Astrocyte (in vitro differentiated cells and primary cell): ENCODE measurements around the gene PPP1R9A. TPM values are rescaled to one million over a fixed set of nuclear protein-coding genes. Genes with fewer than 3 reads are reported as not detected.

Experiments
- DNase-seq: peaks from one replicate; pipeline ENCODE4 v3.0.0-alpha.2; 2010; ENCODE audit warnings: low read depth
- FAIRE-seq: peaks from 2 replicates; lab custom pipeline; 2011; peaks lifted over from hg19 to GRCh38; lab: Jason Lieb, UNC
- H2AFZ ChIP-seq: 2 replicates; pipeline ENCODE4 v1.6.0; 2012; ENCODE audit warnings: low read depth, low read length, inconsistent platforms
- H3K27ac ChIP-seq: 2 replicates; pipeline ENCODE4 v1.5.1; 2011; ENCODE audit warnings: low read depth, low read length, inconsistent platforms
- H3K27me3 ChIP-seq: 2 replicates; pipeline ENCODE4 v1.6.0; 2011; ENCODE audit warnings: low read length, inconsistent platforms; ENCODE audit not compliant: insufficient read depth
- H3K36me3 ChIP-seq: 2 replicates; pipeline ENCODE4 v1.5.1; 2011; ENCODE audit warnings: low read length, inconsistent platforms; ENCODE audit not compliant: insufficient read depth
- H3K4me1 ChIP-seq: 2 replicates; pipeline ENCODE4 v1.5.1; 2011; ENCODE audit warnings: low read length, inconsistent platforms; ENCODE audit not compliant: insufficient read depth
- H3K4me2 ChIP-seq: 2 replicates; pipeline ENCODE4 v1.6.0; 2012; ENCODE audit warnings: low read length, inconsistent platforms
- H3K4me3 ChIP-seq: 2 replicates; pipeline ENCODE4 v1.5.1; 2011; ENCODE audit warnings: low read depth, mild to moderate bottlenecking, low read length, inconsistent platforms; ENCODE audit not compliant: insufficient read depth
- H3K79me2 ChIP-seq: 2 replicates; pipeline ENCODE4 v1.6.0; 2012; ENCODE audit warnings: mild to moderate bottlenecking, low read length, inconsistent platforms; ENCODE audit not compliant: insufficient read depth
- H3K9ac ChIP-seq: 2 replicates; pipeline ENCODE4 v1.6.0; 2012; ENCODE audit warnings: mild to moderate bottlenecking, low read length, inconsistent platforms
- H3K9me3 ChIP-seq: 2 replicates; pipeline ENCODE4 v1.5.1; 2012; ENCODE audit warnings: low read depth, mild to moderate bottlenecking, low read length, inconsistent platforms; ENCODE audit not compliant: insufficient read depth
- H4K20me1 ChIP-seq: 2 replicates; pipeline ENCODE4 v1.6.0; 2012; ENCODE audit warnings: low read length, inconsistent platforms; ENCODE audit not compliant: insufficient read depth
- H3K27ac Mint-ChIP-seq: one replicate; pipeline ENCODE4 v1.8.0; 2021; ENCODE audit warnings: mild to moderate bottlenecking, mixed read lengths; ENCODE audit not compliant: unreplicated experiment
- H3K27me3 Mint-ChIP-seq: one replicate; pipeline ENCODE4 v1.8.0; 2021; ENCODE audit warnings: low read depth, mixed read lengths; ENCODE audit not compliant: unreplicated experiment
- H3K36me3 Mint-ChIP-seq: one replicate; pipeline ENCODE4 v1.8.0; 2021; ENCODE audit warnings: low read depth, mixed read lengths; ENCODE audit not compliant: unreplicated experiment
- H3K4me1 Mint-ChIP-seq: one replicate; pipeline ENCODE4 v1.8.0; 2021; ENCODE audit warnings: low read depth, mixed read lengths; ENCODE audit not compliant: unreplicated experiment
- H3K4me3 Mint-ChIP-seq: one replicate; pipeline ENCODE4 v1.8.0; 2021; ENCODE audit warnings: mild to moderate bottlenecking, moderate library complexity, mixed read lengths; ENCODE audit not compliant: unreplicated experiment
- H3K9me3 Mint-ChIP-seq: one replicate; pipeline ENCODE4 v1.8.0; 2021; ENCODE audit warnings: mild to moderate bottlenecking, mixed read lengths; ENCODE audit not compliant: unreplicated experiment
- EZH2 ChIP-seq: IDR thresholded peaks from 2 replicates; pipeline ENCODE4 v1.6.1; 2012; ENCODE audit warnings: mild to moderate bottlenecking, low read length, inconsistent platforms; ENCODE audit not compliant: insufficient read depth
- total RNA-seq: library from RNA; stranded (reverse); gene quantifications from 2 replicates; pipeline ENCODE4 v1.2.1, GENCODE V29; 2021
- TF ChIP-seq, protein P1 (sequence below): IDR thresholded peaks from 2 replicates; pipeline ENCODE4 v1.5.1; 2011; ENCODE audit warnings: low read depth, mild to moderate bottlenecking, inconsistent platforms, low read length, moderate library complexity; ENCODE audit not compliant: insufficient read depth

Gene PPP1R9A
- total RNA-seq, 1 donor from 2014 or later = 7.5 TPM

DNA sequence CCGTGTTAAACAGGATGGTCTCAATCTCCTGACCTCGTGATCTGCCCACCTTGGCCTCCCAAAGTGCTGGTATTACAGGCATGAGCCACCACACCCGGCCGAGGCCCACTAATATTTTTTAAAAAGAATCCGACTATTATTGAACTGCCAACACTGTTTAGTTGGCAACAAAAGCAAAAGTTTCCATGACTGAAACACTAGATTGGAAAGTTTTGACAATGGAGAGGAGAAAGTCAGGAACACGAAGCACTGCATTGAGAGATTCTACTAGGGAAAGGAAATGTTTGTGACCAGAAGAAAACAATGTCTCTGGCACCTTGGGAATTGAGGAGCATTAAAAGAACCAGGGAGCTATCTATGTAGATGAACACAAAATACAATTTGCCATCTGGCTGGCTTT is 13.7 kb upstream of the PPP1R9A start:
- FAIRE-seq = no peak
- TF ChIP-seq, protein P1, sequence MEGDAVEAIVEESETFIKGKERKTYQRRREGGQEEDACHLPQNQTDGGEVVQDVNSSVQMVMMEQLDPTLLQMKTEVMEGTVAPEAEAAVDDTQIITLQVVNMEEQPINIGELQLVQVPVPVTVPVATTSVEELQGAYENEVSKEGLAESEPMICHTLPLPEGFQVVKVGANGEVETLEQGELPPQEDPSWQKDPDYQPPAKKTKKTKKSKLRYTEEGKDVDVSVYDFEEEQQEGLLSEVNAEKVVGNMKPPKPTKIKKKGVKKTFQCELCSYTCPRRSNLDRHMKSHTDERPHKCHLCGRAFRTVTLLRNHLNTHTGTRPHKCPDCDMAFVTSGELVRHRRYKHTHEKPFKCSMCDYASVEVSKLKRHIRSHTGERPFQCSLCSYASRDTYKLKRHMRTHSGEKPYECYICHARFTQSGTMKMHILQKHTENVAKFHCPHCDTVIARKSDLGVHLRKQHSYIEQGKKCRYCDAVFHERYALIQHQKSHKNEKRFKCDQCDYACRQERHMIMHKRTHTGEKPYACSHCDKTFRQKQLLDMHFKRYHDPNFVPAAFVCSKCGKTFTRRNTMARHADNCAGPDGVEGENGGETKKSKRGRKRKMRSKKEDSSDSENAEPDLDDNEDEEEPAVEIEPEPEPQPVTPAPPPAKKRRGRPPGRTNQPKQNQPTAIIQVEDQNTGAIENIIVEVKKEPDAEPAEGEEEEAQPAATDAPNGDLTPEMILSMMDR = no peak
- no peak for TF ChIP-seq EZH2
- H3K9me3 ChIP-seq = no peaks in the 10 kb centered on the region

DNA sequence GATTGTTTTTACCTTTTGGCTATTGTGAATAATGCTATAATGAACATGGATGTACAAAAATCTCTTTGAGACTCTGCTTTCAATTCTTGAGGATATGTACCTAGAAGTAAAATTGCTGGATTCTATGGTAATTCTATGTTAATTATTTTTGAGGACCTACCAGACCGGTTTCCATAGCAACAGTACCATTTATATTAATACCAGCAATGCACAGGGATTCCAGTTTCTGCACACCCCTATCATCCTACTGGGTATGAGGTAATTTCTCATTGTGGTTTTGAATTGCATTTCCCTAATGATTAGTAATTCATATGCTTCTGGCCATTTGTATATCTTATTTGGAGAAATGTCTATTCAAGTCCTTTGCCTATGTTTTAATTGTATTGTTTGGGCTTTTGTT is 9.9 kb upstream of the PPP1R9A start:
- H3K36me3 Mint-ChIP-seq = no peaks in the 10 kb centered on the region
- Histone ChIP-seq H3K9me3 (no peaks in the 10 kb centered on the region), H3K36me3 (no peaks in the 10 kb centered on the region), H3K4me3 (no peak overlapping the region), H4K20me1 (no peaks in the 10 kb centered on the region), H3K4me2 (no peak overlapping the region), H2AFZ (no peak overlapping the region), H3K9ac (no peak overlapping the region), H3K27ac (no peak overlapping the region), H3K4me1 (no peaks in the 10 kb centered on the region), H3K27me3 (no peaks in the 10 kb centered on the region), H3K79me2 (no peaks in the 10 kb centered on the region)
- TF ChIP-seq, protein P1 = no peak
- no peak for TF ChIP-seq EZH2
- H3K4me3 Mint-ChIP-seq = no peak overlapping the region
- no peak overlapping the region for H3K27ac Mint-ChIP-seq
- no peak for DNase-seq
- no peaks in the 10 kb centered on the region for H3K4me1 Mint-ChIP-seq
- no peaks in the 10 kb centered on the region for H3K27me3 Mint-ChIP-seq
- no peaks in the 10 kb centered on the region for H3K9me3 Mint-ChIP-seq
- no peak for FAIRE-seq

More for the DNA sequence above, 13.7 kb upstream of the PPP1R9A start:
- no peak for DNase-seq
- H3K36me3 Mint-ChIP-seq = no peaks in the 10 kb centered on the region
- H3K27ac Mint-ChIP-seq = no peak overlapping the region
- H3K4me3 Mint-ChIP-seq = no peak overlapping the region
- no peak overlapping the region for H3K4me3 ChIP-seq
- no peak overlapping the region for H3K9ac ChIP-seq
- H3K27me3 Mint-ChIP-seq = no peaks in the 10 kb centered on the region
- no peak overlapping the region for H2AFZ ChIP-seq
- no peak overlapping the region for H3K27ac ChIP-seq
- no peaks in the 10 kb centered on the region for H4K20me1 ChIP-seq
- no peaks in the 10 kb centered on the region for H3K4me1 ChIP-seq
- no peaks in the 10 kb centered on the region for H3K79me2 ChIP-seq
- H3K27me3 ChIP-seq = no peaks in the 10 kb centered on the region
- no peaks in the 10 kb centered on the region for H3K4me1 Mint-ChIP-seq
- no peaks in the 10 kb centered on the region for H3K36me3 ChIP-seq
- no peaks in the 10 kb centered on the region for H3K9me3 Mint-ChIP-seq
- no peak overlapping the region for H3K4me2 ChIP-seq

DNA sequence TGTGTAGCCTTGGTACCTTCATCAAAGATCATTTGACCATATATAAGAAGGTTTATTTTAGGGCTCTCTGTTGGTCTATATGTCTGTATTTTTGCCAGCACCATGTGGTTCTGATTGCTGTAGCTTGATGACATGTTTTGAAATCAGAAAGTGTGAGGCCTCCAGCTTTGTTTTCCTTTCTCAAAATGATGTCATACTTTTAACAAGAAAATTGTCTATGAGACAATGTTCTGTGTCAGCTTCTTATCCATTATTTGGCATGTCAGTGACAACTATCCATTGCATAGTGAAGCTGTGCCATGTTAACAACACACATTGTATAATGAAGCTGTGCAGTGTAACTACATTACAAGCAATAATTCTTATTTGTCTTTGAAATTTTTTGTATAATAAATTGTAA is 9.1 kb upstream of the PPP1R9A start:
- Mint-ChIP-seq H3K27me3 (no peaks in the 10 kb centered on the region), H3K4me1 (no peaks in the 10 kb centered on the region), H3K36me3 (no peaks in the 10 kb centered on the region), H3K9me3 (no peaks in the 10 kb centered on the region), H3K27ac (no peak overlapping the region), H3K4me3 (no peak overlapping the region)
- FAIRE-seq = no peak
- H3K27me3 ChIP-seq = no peaks in the 10 kb centered on the region
- H4K20me1 ChIP-seq = no peaks in the 10 kb centered on the region
- no peak overlapping the region for H3K4me3 ChIP-seq
- TF ChIP-seq, protein P1 = no peak
- TF ChIP-seq EZH2 = no peak
- H3K9ac ChIP-seq = no peak overlapping the region
- H3K4me2 ChIP-seq = no peak overlapping the region
- H3K79me2 ChIP-seq = no peaks in the 10 kb centered on the region
- no peak overlapping the region for H2AFZ ChIP-seq
- no peaks in the 10 kb centered on the region for H3K9me3 ChIP-seq
- H3K4me1 ChIP-seq = no peaks in the 10 kb centered on the region
- no peaks in the 10 kb centered on the region for H3K36me3 ChIP-seq
- no peak overlapping the region for H3K27ac ChIP-seq
- no peak for DNase-seq
